Tibial nerve (tissue), 4 donors: ENCODE results near the gene TRABD2B. TPM values are rescaled to one million over a fixed set of nuclear protein-coding genes. Genes with fewer than 3 reads are reported as not detected.

Experiments
- DNase-seq, 2 donors: peaks; one replicate each; pipeline ENCODE4 v3.0.0-alpha.2; 2019; ENCODE audit warnings: low spot score in 2 of 2
- H3K27ac ChIP-seq, 4 donors: fragments of 200-600 bp; sonication (generic) in 3 of 4; one replicate each; pipeline ENCODE4 v1.5.1; 2017 to 2019; ENCODE audit warnings: mild to moderate bottlenecking in 1 of 4
- H3K27me3 ChIP-seq, 2 donors: fragments of 200-600 bp; sonication (generic) in 1 of 2; one replicate each; pipeline versions ENCODE4 v1.5.1 to v1.6.0; 2017 to 2019
- H3K36me3 ChIP-seq, 3 donors: fragments of 200-600 bp; sonication (generic); one replicate each; pipeline ENCODE4 v1.5.1; 2018 to 2019
- H3K4me1 ChIP-seq, 4 donors: fragments of 200-600 bp; sonication (generic) in 3 of 4; one replicate each; pipeline ENCODE4 v1.5.1; 2017 to 2019
- H3K4me3 ChIP-seq, 4 donors: fragments of 200-600 bp; sonication (generic) in 3 of 4; one replicate each; pipeline ENCODE4 v1.5.1; 2017 to 2019; ENCODE audit warnings: mild to moderate bottlenecking in 1 of 4, moderate library complexity in 1 of 4
- H3K9me3 ChIP-seq, 4 donors: fragments of 200-600 bp; sonication (generic) in 3 of 4; one replicate each; pipeline ENCODE4 v1.5.1; 2017 to 2019
- EP300 ChIP-seq, 2 donors: sonication (generic); formaldehyde crosslinking; IDR thresholded peaks; one replicate each; pipeline ENCODE4 v1.6.1; 2017; ENCODE audit warnings: antibody characterized with exemption in 2 of 2, mild to moderate bottlenecking in 1 of 2
- POLR2A ChIP-seq, 2 donors: fragments of 450-650 bp; IDR thresholded peaks; one replicate each; pipeline ENCODE4 v1.6.1; 2017; ENCODE audit warnings: antibody characterized with exemption in 2 of 2, mild to moderate bottlenecking in 2 of 2, moderate library complexity in 2 of 2
- WGBS, 2 donors: methylation state at CpG; one replicate each; pipeline ENCODE4 v1.1.5; 2018; 5-methylcytosine and 5-hydroxymethylcytosine counted together
- total RNA-seq, 4 donors: library from RNA; depleted of rRNA; stranded (reverse); fragments of >200 nt; gene quantifications; one replicate each; pipeline ENCODE4 v1.1.0, GENCODE V29; 2016
- TF ChIP-seq, protein P1 (sequence below), 5 experiments: fragments of 200-600 bp in 3 of 5; fragments of 450-650 bp in 2 of 5; sonication (generic) in 3 of 5; IDR thresholded peaks; one replicate each; pipeline ENCODE4 v1.5.1; 2016 to 2019; ENCODE audit warnings: antibody characterized with exemption in 5 of 5, mild to moderate bottlenecking in 3 of 5, moderate library complexity in 2 of 5

TRABD2B gene
- total RNA-seq, 4 donors from 2014 or later, result 1.3 to 4.1 (median 2.3) TPM

DNA sequence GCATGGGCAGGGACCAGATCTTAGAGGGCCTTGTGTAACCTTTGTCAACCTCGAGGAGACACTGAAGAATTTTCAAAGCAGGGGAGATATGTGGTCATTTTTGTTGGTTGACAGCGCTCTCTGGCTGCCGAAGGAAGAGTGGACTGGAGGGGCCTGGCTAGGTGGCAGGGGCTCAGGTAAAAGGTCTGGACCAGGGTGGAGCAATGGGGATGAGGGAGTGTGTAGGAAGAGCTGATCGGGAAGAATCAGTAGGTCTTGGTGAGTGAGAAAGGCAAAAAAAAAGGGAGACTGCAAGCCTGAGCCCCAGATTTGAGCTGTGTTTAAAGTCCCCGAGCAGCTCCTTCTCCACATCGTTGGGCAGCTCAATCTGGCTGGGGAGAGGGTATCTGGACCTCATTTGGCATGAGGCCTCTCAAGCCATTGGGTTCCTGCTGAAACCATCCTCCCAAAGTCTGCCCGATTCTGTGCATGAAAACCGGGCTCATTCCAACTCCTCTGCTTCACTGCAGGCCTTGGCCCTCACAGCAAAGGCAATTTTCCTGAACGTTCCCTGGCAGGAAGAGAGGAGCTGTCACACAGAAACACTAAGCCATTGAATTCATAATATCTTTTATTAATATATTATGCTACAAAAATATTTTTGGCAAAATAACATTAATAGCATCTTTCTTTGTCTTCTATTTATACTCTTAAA, 237.1 kb downstream of the TRABD2B start:
- TF ChIP-seq, protein P1, sequence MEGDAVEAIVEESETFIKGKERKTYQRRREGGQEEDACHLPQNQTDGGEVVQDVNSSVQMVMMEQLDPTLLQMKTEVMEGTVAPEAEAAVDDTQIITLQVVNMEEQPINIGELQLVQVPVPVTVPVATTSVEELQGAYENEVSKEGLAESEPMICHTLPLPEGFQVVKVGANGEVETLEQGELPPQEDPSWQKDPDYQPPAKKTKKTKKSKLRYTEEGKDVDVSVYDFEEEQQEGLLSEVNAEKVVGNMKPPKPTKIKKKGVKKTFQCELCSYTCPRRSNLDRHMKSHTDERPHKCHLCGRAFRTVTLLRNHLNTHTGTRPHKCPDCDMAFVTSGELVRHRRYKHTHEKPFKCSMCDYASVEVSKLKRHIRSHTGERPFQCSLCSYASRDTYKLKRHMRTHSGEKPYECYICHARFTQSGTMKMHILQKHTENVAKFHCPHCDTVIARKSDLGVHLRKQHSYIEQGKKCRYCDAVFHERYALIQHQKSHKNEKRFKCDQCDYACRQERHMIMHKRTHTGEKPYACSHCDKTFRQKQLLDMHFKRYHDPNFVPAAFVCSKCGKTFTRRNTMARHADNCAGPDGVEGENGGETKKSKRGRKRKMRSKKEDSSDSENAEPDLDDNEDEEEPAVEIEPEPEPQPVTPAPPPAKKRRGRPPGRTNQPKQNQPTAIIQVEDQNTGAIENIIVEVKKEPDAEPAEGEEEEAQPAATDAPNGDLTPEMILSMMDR (IDR thresholded peaks at IDR 0.05), result peak in 1 of 5 experiments; percentile 16
- TF ChIP-seq EP300 (IDR thresholded peaks at IDR 0.05), result no peak
- DNase-seq, result no peak
- no peaks in the 10 kb centered on the region for H3K27me3 ChIP-seq
- WGBS, 2 donors, result 64 to 65% methylated on average over 9 of the region's 9 CpGs
- no peaks in the 10 kb centered on the region for H3K9me3 ChIP-seq
- no peaks in the 10 kb centered on the region for H3K36me3 ChIP-seq
- no peak overlapping the region for H3K27ac ChIP-seq
- H3K4me3 ChIP-seq, result no peak overlapping the region
- peaks cover 0 to 12% (median 0%) of the 10 kb centered on the region in 4 donors for H3K4me1 ChIP-seq

DNA sequence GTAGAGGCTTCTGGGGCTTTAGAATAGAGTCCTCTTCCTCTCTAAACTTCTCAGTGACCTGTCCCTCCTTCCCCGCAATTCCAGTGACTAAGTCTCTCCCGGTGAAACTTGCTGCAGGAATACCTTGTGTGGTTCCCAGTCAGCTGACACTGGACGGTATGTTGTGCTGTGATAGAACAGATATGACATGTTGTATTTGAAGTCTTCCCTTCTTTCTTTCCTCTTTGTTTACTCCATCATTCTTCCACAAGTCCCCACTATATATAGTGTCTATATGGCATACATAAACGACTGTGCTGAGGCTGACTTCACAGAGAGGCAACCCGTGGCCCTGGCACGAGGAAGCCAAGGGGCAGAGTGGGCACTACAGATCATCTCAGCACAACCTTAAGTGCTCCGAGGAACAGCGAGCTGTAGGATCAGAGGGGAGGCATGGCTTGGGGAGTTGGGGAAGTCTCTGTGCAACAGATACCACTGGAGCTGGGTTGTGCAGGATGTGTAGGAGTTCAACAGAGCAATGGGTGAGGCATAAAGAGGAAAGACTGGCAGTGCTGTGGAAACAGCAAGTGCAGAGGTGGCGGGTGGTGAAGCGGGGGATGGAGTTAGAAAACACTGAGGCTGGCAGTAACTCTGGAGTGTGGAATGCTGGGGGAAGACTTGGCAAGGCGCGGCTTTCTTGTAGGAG, 237.8 kb downstream of the TRABD2B start:
- 78 to 79% methylated on average over 12 of the region's 12 CpGs for WGBS, 2 donors
- no peak overlapping the region for H3K4me3 ChIP-seq
- H3K27me3 ChIP-seq, result no peaks in the 10 kb centered on the region
- no peaks in the 10 kb centered on the region for H3K36me3 ChIP-seq
- no peaks in the 10 kb centered on the region for H3K9me3 ChIP-seq
- peaks cover 0 to 12% (median 0%) of the 10 kb centered on the region in 4 donors for H3K4me1 ChIP-seq
- TF ChIP-seq POLR2A (IDR thresholded peaks at IDR 0.05) (no peak), EP300 (IDR thresholded peaks at IDR 0.05) (peak in 1 of 2 donors; percentile 30)
- TF ChIP-seq, protein P1 (IDR thresholded peaks at IDR 0.05), result no peak
- DNase-seq, result no peak
- no peak overlapping the region for H3K27ac ChIP-seq

DNA sequence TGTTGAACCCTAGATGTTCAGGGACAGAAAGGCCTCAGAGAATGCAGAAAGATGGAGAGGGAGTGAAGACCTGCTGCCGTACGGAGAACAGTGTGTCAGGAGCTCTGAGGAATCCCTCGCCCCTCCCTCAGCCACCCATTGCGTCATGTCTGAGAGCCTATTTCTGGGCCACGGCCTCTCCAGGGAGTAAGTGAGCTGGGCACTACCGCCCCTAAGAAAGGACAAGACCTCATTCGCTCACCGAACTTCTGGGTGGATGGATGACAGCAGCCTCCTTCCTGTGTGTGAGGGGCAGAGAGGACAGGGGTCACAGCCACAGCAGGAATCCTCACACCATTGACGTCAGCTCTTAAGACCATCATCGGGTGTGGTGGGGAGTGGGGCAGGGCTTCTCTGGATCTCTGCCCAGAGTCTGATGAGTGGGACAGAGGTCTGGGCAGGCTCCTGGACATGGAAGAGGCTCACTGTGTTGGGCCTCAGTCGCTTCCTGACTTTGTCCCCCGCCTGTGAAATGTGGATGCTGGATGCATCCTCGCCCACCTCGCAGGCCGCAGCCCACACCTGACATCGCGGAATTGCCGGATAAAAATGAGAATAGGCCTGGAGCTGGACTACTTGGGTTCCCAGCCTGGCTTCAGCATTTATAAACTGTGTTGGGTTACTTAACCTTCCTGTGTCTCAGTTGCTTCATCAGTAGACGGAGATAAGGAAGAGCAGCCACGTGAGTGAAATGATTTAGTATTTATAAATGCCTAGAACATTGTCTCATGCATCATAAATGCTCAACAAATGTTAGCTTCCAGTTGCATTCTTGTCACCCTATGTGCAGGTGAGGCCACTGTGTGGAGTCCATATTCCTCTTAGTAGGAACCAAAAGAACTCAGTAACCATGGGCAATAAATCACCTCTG, 238.6 kb downstream of the TRABD2B start:
- no peaks in the 10 kb centered on the region for H3K36me3 ChIP-seq
- TF ChIP-seq EP300 (IDR thresholded peaks at IDR 0.05), result peak in 1 of 2 donors; percentile 17
- TF ChIP-seq POLR2A (IDR thresholded peaks at IDR 0.05), result no peak
- TF ChIP-seq, protein P1 (IDR thresholded peaks at IDR 0.05), result no peak
- DNase-seq, result peak in 1 of 2 donors; percentile 31
- H3K4me3 ChIP-seq, result no peak overlapping the region
- H3K27ac ChIP-seq, result no peak overlapping the region
- peaks cover 0 to 12% (median 0%) of the 10 kb centered on the region in 4 donors for H3K4me1 ChIP-seq
- no peaks in the 10 kb centered on the region for H3K27me3 ChIP-seq
- 65 to 69% methylated on average over 20 of the region's 20 CpGs for WGBS, 2 donors
- H3K9me3 ChIP-seq, result no peaks in the 10 kb centered on the region

DNA sequence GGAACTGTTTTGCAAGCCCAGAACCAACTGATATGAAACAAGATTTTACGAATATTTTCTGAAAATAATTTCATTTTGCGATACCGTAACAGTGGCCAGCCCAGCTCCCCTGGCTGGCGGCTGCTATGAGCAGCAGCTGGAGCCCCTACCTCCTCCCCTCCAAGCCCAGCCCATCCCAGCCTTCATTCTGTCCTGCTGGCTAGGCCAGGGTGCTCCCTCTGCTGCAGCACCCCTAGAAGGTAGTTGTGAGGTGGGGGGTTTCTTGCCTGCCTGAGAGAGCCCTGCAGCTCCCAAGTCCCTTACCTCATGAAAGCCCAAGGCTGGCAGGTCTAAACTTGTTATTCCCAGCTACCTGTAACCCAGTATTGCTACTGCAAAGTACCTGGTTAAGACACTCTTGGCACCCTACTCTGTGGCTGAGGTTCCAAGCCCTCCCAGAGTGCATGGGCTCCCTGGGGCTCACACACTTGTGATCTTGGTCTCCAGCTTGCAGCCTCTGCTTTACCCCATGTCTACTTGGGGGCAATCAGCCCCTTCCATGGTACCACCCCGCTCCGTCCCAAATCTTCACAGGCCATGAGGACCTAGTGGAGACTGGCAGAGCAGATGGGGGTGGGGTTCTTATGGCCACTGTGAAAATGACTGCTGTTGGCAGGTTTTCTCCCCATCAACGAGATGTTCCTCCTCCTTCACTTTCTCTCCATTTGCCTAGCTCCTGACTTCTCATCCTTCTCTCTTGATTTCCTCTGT, 239.8 kb downstream of the TRABD2B start:
- 84 to 90% methylated on average over 7 of the region's 7 CpGs for WGBS, 2 donors
- TF ChIP-seq EP300 (IDR thresholded peaks at IDR 0.05) (no peak), POLR2A (IDR thresholded peaks at IDR 0.05) (no peak)
- TF ChIP-seq, protein P1 (IDR thresholded peaks at IDR 0.05), result no peak

More for the DNA sequence above, 239.8 kb downstream of the TRABD2B start:
- DNase-seq, result no peak
- Histone ChIP-seq H3K4me1 (peaks cover 0 to 16% (median 2%) of the 10 kb centered on the region in 4 donors), H3K4me3 (no peak overlapping the region), H3K9me3 (no peaks in the 10 kb centered on the region), H3K27me3 (no peaks in the 10 kb centered on the region), H3K36me3 (no peaks in the 10 kb centered on the region), H3K27ac (no peak overlapping the region)
